ENCODE data around the gene CDKL5. TPM values are rescaled to one million over a fixed set of nuclear protein-coding genes. Genes with fewer than 3 reads are reported as not detected.

The CDKL5 gene
- total RNA-seq, 1 donor from 2014 or later = 30.6 TPM

GRCh38 chrX:18640686-18641085, 215.3 kb downstream of the CDKL5 start:
- intact Hi-C loops (cut with DNase I) = no loop called here
- no peaks in the 10 kb centered on the region for H3K27me3 ChIP-seq (ENCODE audit: low read depth)
- no peaks in the 10 kb centered on the region for H3K36me3 ChIP-seq
- H3K4me3 ChIP-seq = no peak overlapping the region
- H3K27ac ChIP-seq = no peak overlapping the region
- TF ChIP-seq, protein P1, sequence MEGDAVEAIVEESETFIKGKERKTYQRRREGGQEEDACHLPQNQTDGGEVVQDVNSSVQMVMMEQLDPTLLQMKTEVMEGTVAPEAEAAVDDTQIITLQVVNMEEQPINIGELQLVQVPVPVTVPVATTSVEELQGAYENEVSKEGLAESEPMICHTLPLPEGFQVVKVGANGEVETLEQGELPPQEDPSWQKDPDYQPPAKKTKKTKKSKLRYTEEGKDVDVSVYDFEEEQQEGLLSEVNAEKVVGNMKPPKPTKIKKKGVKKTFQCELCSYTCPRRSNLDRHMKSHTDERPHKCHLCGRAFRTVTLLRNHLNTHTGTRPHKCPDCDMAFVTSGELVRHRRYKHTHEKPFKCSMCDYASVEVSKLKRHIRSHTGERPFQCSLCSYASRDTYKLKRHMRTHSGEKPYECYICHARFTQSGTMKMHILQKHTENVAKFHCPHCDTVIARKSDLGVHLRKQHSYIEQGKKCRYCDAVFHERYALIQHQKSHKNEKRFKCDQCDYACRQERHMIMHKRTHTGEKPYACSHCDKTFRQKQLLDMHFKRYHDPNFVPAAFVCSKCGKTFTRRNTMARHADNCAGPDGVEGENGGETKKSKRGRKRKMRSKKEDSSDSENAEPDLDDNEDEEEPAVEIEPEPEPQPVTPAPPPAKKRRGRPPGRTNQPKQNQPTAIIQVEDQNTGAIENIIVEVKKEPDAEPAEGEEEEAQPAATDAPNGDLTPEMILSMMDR (IDR thresholded peaks at IDR 0.05) = no peak
- no peaks in the 10 kb centered on the region for H3K9me3 ChIP-seq
- no peak for ATAC-seq
- DNase-seq = no peak
- no peaks in the 10 kb centered on the region for H3K4me1 ChIP-seq

GRCh38 chrX:18643243-18643642, 217.8 kb downstream of the CDKL5 start:
- intact Hi-C loops (cut with DNase I) = no loop called here
- peak; percentile 81 to 89 for ATAC-seq
- Histone ChIP-seq H3K27ac (no peak overlapping the region), H3K36me3 (no peaks in the 10 kb centered on the region), H3K4me3 (no peak overlapping the region), H3K27me3 (ENCODE audit: low read depth) (no peaks in the 10 kb centered on the region), H3K4me1 (no peaks in the 10 kb centered on the region), H3K9me3 (no peaks in the 10 kb centered on the region)
- TF ChIP-seq, protein P1 (IDR thresholded peaks at IDR 0.05) = no peak
- peak; percentile 58 for DNase-seq

DNA sequence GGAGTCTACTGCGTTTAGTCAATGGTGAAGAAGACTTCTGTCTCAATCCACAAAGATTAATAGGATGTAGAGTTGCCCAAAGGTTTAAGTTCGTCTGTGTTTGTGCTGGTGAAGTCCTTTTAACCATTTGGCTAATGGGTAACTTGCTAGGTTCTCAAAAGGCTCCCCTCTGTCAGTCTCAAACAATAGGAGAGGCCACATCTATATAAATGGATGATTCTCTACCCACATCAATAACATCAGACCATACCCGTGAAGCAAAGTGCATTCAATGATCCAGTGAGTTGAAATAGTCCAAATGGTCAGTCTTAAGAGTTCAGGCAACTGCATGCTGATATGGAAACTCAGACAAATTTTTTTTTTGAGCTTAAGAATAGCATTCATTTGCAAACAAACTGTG, 218.4 kb downstream of the CDKL5 start:
- H3K27ac ChIP-seq = no peak overlapping the region
- no peaks in the 10 kb centered on the region for H3K4me1 ChIP-seq
- H3K9me3 ChIP-seq = no peaks in the 10 kb centered on the region
- H3K4me3 ChIP-seq = no peak overlapping the region
- H3K36me3 ChIP-seq = no peaks in the 10 kb centered on the region
- intact Hi-C loops (cut with DNase I) = no loop called here
- DNase-seq (no peak), ATAC-seq (no peak)
- TF ChIP-seq, protein P1 (IDR thresholded peaks at IDR 0.05) = no peak
- no peaks in the 10 kb centered on the region for H3K27me3 ChIP-seq (ENCODE audit: low read depth)

DNA sequence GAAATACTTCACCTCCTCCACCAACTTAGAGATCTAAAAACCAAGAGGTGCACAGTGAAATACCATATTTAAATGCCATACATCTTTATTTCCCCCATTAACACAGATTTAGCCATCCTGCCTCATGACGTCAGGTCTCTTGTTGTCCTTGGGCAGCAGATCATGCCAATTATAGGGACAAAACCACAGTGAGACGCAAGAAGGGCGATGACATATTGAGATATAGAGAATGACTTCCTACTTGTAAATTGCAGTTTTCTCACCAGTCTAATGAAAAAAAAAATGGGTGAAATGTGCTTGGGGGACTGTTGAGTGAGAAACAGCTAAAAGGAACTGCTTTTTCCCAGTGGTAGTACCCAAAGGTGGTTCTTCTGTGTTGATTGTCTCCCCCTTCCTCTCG, 222.2 kb downstream of the CDKL5 start:
- H3K9me3 ChIP-seq = no peaks in the 10 kb centered on the region
- H3K27ac ChIP-seq = peak overlapping the region; percentile 31
- TF ChIP-seq, protein P1 (IDR thresholded peaks at IDR 0.05) = no peak
- no peaks in the 10 kb centered on the region for H3K27me3 ChIP-seq (ENCODE audit: low read depth)
- DNase-seq (no peak), ATAC-seq (no peak)
- H3K4me1 ChIP-seq = no peaks in the 10 kb centered on the region
- no peak overlapping the region for H3K4me3 ChIP-seq
- intact Hi-C loops (cut with DNase I) = no loop called here
- no peaks in the 10 kb centered on the region for H3K36me3 ChIP-seq

DNA sequence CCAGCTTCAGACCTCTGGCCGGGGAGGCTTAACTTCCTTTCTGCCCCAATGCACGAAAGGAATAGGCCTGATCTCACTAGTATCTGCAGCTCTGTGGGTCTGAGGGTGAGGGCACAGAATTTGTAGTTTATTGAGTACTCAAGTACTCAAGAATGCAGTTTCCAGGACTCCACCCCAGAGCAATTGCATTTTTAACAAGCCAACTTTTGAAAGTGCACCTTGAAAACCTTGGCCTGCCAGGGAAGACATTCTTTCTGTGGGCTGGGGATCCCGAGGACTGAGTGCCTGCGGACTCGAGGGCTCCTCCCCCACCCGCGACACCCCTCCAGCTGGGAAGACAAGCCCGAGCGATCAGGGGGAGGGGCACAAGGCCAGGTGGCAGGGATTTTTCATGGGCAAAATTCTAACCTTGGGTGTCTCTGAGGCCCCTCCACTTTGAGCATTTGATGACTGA, 224.1 kb downstream of the CDKL5 start:
- Histone ChIP-seq H3K27me3 (ENCODE audit: low read depth) (no peaks in the 10 kb centered on the region), H3K36me3 (no peaks in the 10 kb centered on the region), H3K27ac (peak overlapping the region; percentile 60), H3K4me1 (no peaks in the 10 kb centered on the region), H3K4me3 (peak overlapping the region; percentile 6), H3K9me3 (no peaks in the 10 kb centered on the region)
- ATAC-seq = peak; percentile 85 to 91
- intact Hi-C loops (cut with DNase I) = no loop called here
- peak; percentile 75 for DNase-seq
- TF ChIP-seq, protein P1 (IDR thresholded peaks at IDR 0.05) = no peak

- no peaks in the 10 kb centered on the region for H3K27me3 ChIP-seq (ENCODE audit: low read depth)
- H3K9me3 ChIP-seq = no peaks in the 10 kb centered on the region
- H3K27ac ChIP-seq = peak overlapping the region; percentile 53
- no peak for DNase-seq
- TF ChIP-seq, protein P1 (IDR thresholded peaks at IDR 0.05) = no peak
- H3K36me3 ChIP-seq = no peaks in the 10 kb centered on the region
- no peaks in the 10 kb centered on the region for H3K4me1 ChIP-seq
- ATAC-seq = peak in 1 of 2 donors; percentile 22
- intact Hi-C loops (cut with DNase I) = no loop called here
- H3K4me3 ChIP-seq = no peak overlapping the region
These were observed 225.3 kb downstream of the CDKL5 start for GRCh38 chrX:18650662-18651061.
